22Rv1 (cell line): ENCODE results near the gene UBB.

Source experiments
- H3K27ac ChIP-seq: fragments of 450-650 bp; 2 replicates; pipeline ENCODE4 v1.5.1; 2017
- CTCF ChIP-seq: fragments of 450-650 bp; IDR thresholded peaks from 2 replicates; pipeline ENCODE4 v1.5.1; 2017; ENCODE audit warnings: mild to moderate bottlenecking
- ZFX ChIP-seq: fragments of 450-650 bp; IDR thresholded peaks from 2 replicates; pipeline ENCODE4 v1.6.1; 2017; ENCODE audit warnings: antibody characterized with exemption, borderline replicate concordance

UBB gene

GRCh38 chr17:16377941-16378341 is 3.0 kb upstream of the UBB start:
- peak overlapping the region; percentile 38 for H3K27ac ChIP-seq
- TF ChIP-seq CTCF, result no peak

DNA sequence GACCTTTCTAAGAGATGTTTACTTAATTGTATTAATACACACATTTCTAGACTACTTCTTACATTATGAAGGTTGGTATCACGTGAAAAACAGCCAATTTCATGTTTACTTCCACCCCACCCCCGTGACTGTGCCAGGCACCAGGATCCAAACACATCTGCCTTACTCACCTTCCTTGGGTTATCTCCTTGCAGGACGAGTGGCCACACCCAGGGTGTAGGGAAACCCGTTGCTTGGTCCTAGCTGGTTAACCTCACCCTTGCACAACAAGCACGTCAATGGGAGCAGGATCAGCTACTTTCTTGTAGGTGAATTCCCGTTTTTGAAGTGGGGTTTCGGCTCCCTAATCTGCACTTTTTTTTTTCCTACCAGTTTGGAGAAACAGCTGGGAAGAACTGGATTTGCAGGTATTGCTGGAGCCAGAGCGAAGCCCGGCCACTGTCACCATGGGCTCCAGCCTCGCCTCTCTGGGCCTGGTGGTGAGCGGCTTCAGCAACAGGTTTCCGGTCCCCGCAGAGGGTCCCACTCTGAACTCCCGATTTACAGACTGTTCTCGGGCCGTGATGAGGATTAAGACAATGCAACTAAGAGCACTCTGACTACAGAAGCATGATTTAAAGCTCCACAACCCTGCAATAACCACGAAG is 2.1 kb upstream of the UBB start:
- TF ChIP-seq CTCF (no peak), ZFX (no peak)
- H3K27ac ChIP-seq, result peak overlapping the region; percentile 38

GRCh38 chr17:16379654-16380053 is 1.2 kb upstream of the UBB start:
- no peak overlapping the region; the same call in 1 of the 2 replicates for H3K27ac ChIP-seq
- TF ChIP-seq CTCF (no peak), ZFX (no peak)

DNA sequence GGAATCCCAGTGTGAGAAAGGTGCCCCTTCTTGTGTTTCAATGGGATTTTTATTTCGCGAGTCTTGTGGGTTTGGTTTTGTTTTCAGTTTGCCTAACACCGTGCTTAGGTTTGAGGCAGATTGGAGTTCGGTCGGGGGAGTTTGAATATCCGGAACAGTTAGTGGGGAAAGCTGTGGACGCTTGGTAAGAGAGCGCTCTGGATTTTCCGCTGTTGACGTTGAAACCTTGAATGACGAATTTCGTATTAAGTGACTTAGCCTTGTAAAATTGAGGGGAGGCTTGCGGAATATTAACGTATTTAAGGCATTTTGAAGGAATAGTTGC is 567 bp downstream of the UBB start:
- peak overlapping the region; percentile 84 for H3K27ac ChIP-seq
- no peak for TF ChIP-seq ZFX
- TF ChIP-seq CTCF, result no peak; the same call in 1 of the 2 replicates

DNA sequence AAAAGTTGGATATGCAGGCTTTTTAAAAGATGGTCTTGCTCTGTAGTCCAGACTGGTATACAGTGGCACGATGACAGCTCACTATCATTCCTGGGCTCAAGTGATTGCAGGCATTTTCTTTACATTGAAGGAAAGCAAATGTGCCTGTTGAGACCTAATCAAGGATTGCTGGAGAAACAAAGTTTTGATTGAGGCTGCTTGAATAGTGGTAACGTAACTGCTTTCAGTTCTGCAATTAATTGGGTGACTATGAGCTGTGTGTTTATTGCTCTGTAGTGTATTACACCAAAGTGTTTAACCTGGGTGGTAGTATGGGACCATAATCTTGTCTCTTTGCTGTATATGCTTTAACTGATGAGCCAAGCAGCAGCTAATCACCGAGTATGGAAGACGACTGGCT is 2.3 kb downstream of the UBB start:
- peak overlapping the region; percentile 32 for H3K27ac ChIP-seq
- TF ChIP-seq ZFX (no peak), CTCF (no peak)

DNA sequence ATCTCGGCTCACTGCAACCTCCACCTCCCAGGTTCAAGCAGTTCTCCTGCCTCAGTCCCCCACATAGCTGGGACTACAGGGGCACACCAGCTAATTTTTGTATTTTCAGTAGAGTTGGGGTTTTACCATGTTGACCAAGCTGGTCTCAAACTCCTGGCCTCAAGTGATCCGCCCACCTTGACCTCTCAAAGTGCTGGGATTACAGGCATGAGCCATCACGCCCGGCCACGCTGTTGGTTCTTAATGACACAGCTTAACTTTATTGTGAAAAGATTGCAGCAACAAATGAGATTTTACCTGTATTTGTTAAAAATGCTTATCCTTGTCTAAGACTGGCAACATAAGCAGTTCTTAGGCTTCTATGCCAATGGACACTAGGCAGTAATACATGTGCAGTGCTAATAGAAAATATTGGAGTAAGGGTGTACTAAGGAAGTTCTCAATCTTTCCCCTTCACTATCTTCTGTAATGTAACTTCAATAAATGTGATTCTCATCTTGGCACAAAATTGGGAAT is 2.9 kb downstream of the UBB start:
- peak overlapping the region; percentile 32 for H3K27ac ChIP-seq
- no peak for TF ChIP-seq CTCF
- no peak for TF ChIP-seq ZFX

DNA sequence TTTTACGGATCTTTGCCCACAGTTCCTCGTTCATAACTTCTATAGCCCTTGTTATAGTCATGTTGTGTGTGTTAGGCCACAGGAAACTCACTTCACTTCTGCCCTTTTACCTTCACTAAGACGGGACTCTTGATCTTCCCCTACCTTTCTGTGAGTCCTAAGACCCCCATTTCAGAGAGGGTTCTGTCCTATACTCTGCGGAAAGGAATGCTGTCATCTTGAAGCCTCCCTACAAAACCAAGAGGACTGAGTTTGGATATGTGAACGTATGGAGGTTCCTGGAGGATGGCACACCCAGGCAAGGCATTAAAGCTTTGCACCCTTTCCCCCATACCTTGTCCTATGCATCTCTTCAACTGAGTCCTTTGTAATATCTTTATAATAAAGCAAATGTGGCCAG is 3.7 kb downstream of the UBB start:
- peak overlapping the region; percentile 32 for H3K27ac ChIP-seq
- TF ChIP-seq CTCF (no peak), ZFX (no peak)

- peak overlapping the region; percentile 71 for H3K27ac ChIP-seq
Observed at GRCh38 chr17:16386126-16386507, 5.2 kb downstream of the UBB start.
